Neural progenitor cell (in vitro differentiated cells): Measurements from ENCODE around the gene NOTCH1.

Source experiments
- CTCF ChIP-seq: fragments of 200-600 bp; sonication (generic); IDR thresholded peaks from 2 replicates; pipeline ENCODE4 v1.5.1; 2017; ENCODE audit warnings: antibody characterized with exemption, mild to moderate bottlenecking
- EZH2 ChIP-seq: fragments of 200-600 bp; sonication (generic); IDR thresholded peaks from 2 replicates; pipeline ENCODE4 v1.6.1; 2017; ENCODE audit warnings: antibody characterized with exemption, mild to moderate bottlenecking, moderate library complexity
- EZH2phosphoT487 ChIP-seq: fragments of 200-600 bp; sonication (generic); IDR thresholded peaks from 2 replicates; pipeline ENCODE4 v1.6.1; 2017; ENCODE audit warnings: antibody characterized with exemption

GRCh38 chr9:136589766-136590763 is 44.2 kb upstream of the NOTCH1 start:
- TF ChIP-seq EZH2 = no peak
- TF ChIP-seq CTCF = no peak
- TF ChIP-seq EZH2phosphoT487 = no peak
